Choroid plexus epithelial cell (primary cell): Measurements from ENCODE around the gene POP5.

Source experiments
- DNase-seq: peaks from one replicate; pipeline ENCODE4 v3.0.0-alpha.2; 2010; ENCODE audit warnings: low read depth
- H3K4me3 ChIP-seq: 2 replicates; pipeline ENCODE4 v1.5.1; 2011; ENCODE audit warnings: low read depth, mild to moderate bottlenecking, control low read depth, low read length, moderate library complexity
- CTCF ChIP-seq: conservative IDR thresholded peaks from 2 replicates; pipeline ENCODE4 v1.5.1; 2011; ENCODE audit warnings: low read depth, mild to moderate bottlenecking, control low read depth, inconsistent platforms, low read length, moderate library complexity

Gene POP5

GRCh38 chr12:120563495-120563894, 17.7 kb downstream of the POP5 start:
- no peak for DNase-seq
- no peak for TF ChIP-seq CTCF
- no peak overlapping the region for H3K4me3 ChIP-seq

GRCh38 chr12:120562906-120563305, 18.3 kb downstream of the POP5 start:
- TF ChIP-seq CTCF = no peak
- DNase-seq = no peak
- H3K4me3 ChIP-seq = no peak overlapping the region

GRCh38 chr12:120557589-120557988, 23.6 kb downstream of the POP5 start:
- H3K4me3 ChIP-seq = no peak overlapping the region
- no peak for DNase-seq
- TF ChIP-seq CTCF = no peak

- no peak for DNase-seq
- H3K4me3 ChIP-seq = no peak overlapping the region
- no peak for TF ChIP-seq CTCF
Observed at GRCh38 chr12:120554678-120555077, 26.5 kb downstream of the POP5 start.

GRCh38 chr12:120546050-120546386, 35.2 kb downstream of the POP5 start:
- TF ChIP-seq CTCF = no peak
- no peak overlapping the region for H3K4me3 ChIP-seq
- DNase-seq = no peak

- H3K4me3 ChIP-seq = no peak overlapping the region
- DNase-seq = no peak
Observed at GRCh38 chr12:120544691-120545090, 36.5 kb downstream of the POP5 start.

GRCh38 chr12:120542166-120542565, 39.0 kb downstream of the POP5 start:
- TF ChIP-seq CTCF = no peak
- no peak overlapping the region for H3K4me3 ChIP-seq
- no peak for DNase-seq

More at GRCh38 chr12:120544691-120545090, 36.5 kb downstream of the POP5 start:
- TF ChIP-seq CTCF = no peak
